Measurements from ENCODE around the gene OVOL3.

Gene OVOL3

GRCh38 chr19:36151144-36152018, 40.4 kb downstream of the OVOL3 start:
- no peak overlapping the region for H3K56ac ChIP-seq (ENCODE audit: low read length)
- peak; percentile 34 for DNase-seq
- H3K36me3 ChIP-seq (ENCODE audit: control insufficient read depth, insufficient read depth, low read length), result peaks cover 6% of the 10 kb centered on the region
- no peak overlapping the region for H3K18ac ChIP-seq (ENCODE audit: low read length)
- no peak overlapping the region for H3K4me2 ChIP-seq (ENCODE audit: low read length)
- H4K5ac ChIP-seq (ENCODE audit: low read length), result no peak overlapping the region
- H3K79me2 ChIP-seq (ENCODE audit: control insufficient read depth, insufficient read depth, low read length), result no peaks in the 10 kb centered on the region
- no CpG with 5 or more reads among the region's 47 CpGs for WGBS (ENCODE audit: extremely low coverage, insufficient coverage, low lambda C conversion rate)
- no peak overlapping the region for H2AK5ac ChIP-seq (ENCODE audit: low read length)
- no peaks in the 10 kb centered on the region for H3K27me3 ChIP-seq (ENCODE audit: insufficient read depth, low read length, poor library complexity)
- H3K4me1 ChIP-seq (ENCODE audit: control insufficient read depth, low read depth, low read length), result no peaks in the 10 kb centered on the region
- no peak overlapping the region for H3K27ac ChIP-seq (ENCODE audit: low read depth, low read length)
- H3K79me1 ChIP-seq (ENCODE audit: low read length), result no peaks in the 10 kb centered on the region
- no peak overlapping the region for H2BK15ac ChIP-seq (replicated peaks; ENCODE audit: low read depth)
- H3K4ac ChIP-seq (ENCODE audit: low read depth, low read length), result no peak overlapping the region
- no peak overlapping the region for H3K23ac ChIP-seq (ENCODE audit: low read length)
- no peak overlapping the region for H4K8ac ChIP-seq (ENCODE audit: low read depth, low read length)
- no peak overlapping the region for H3K9ac ChIP-seq (ENCODE audit: low read length)
- H2BK5ac ChIP-seq (ENCODE audit: low read length), result no peak overlapping the region
- H3K4me3 ChIP-seq (ENCODE audit: low read length), result no peak overlapping the region
- H2BK120ac ChIP-seq (ENCODE audit: low read depth, low read length), result no peak overlapping the region

GRCh38 chr19:36152019-36152351, 41.0 kb downstream of the OVOL3 start:
- H3K36me3 ChIP-seq (ENCODE audit: control insufficient read depth, insufficient read depth, low read length), result peaks cover 4% of the 10 kb centered on the region

GRCh38 chr19:36152352-36153091, 41.6 kb downstream of the OVOL3 start, which contains the start of gene COX7A1:
Gene COX7A1 (minus strand): TSS chr19:36152447. CDS start chr19:36152407, 40 bp downstream.
- Histone ChIP-seq H3K4me1 (ENCODE audit: control insufficient read depth, low read depth, low read length) (no peaks in the 10 kb centered on the region), H3K27ac (ENCODE audit: low read depth, low read length) (no peak within 1 kb of the TSS), H2BK120ac (ENCODE audit: low read depth, low read length) (no peak within 1 kb of the TSS), H3K4ac (ENCODE audit: low read depth, low read length) (no peak within 1 kb of the TSS), H3K23ac (ENCODE audit: low read length) (no peak within 1 kb of the TSS), H3K18ac (ENCODE audit: low read length) (no peak within 1 kb of the TSS), H3K4me3 (ENCODE audit: low read length) (no peak within 1 kb of the TSS), H3K79me2 (ENCODE audit: control insufficient read depth, insufficient read depth, low read length) (no peaks in the 10 kb centered on the region), H4K8ac (ENCODE audit: low read depth, low read length) (no peak within 1 kb of the TSS), H3K9ac (ENCODE audit: low read length) (no peak within 1 kb of the TSS), H3K36me3 (ENCODE audit: control insufficient read depth, insufficient read depth, low read length) (peaks cover 4% of the 10 kb centered on the region), H2AK5ac (ENCODE audit: low read length) (no peak within 1 kb of the TSS), H3K79me1 (ENCODE audit: low read length) (no peaks in the 10 kb centered on the region), H2BK5ac (ENCODE audit: low read length) (no peak within 1 kb of the TSS), H4K5ac (ENCODE audit: low read length) (no peak within 1 kb of the TSS), H3K56ac (ENCODE audit: low read length) (no peak within 1 kb of the TSS), H2BK15ac (replicated peaks; ENCODE audit: low read depth) (no peak within 1 kb of the TSS), H3K27me3 (ENCODE audit: insufficient read depth, low read length, poor library complexity) (no peaks in the 10 kb centered on the region), H3K4me2 (ENCODE audit: low read length) (no peak within 1 kb of the TSS)
- WGBS (ENCODE audit: extremely low coverage, insufficient coverage, low lambda C conversion rate), result no CpG with 5 or more reads among the region's 40 CpGs
- no peak for DNase-seq

More at GRCh38 chr19:36152019-36152351, 41.0 kb downstream of the OVOL3 start:
- H3K23ac ChIP-seq (ENCODE audit: low read length), result no peak overlapping the region
- no peak overlapping the region for H2BK5ac ChIP-seq (ENCODE audit: low read length)
- H3K27ac ChIP-seq (ENCODE audit: low read depth, low read length), result no peak overlapping the region
- H3K79me1 ChIP-seq (ENCODE audit: low read length), result no peaks in the 10 kb centered on the region
- H2BK15ac ChIP-seq (replicated peaks; ENCODE audit: low read depth), result no peak overlapping the region
- H3K79me2 ChIP-seq (ENCODE audit: control insufficient read depth, insufficient read depth, low read length), result no peaks in the 10 kb centered on the region
- H3K4ac ChIP-seq (ENCODE audit: low read depth, low read length), result no peak overlapping the region
- no peak for DNase-seq
- H3K18ac ChIP-seq (ENCODE audit: low read length), result no peak overlapping the region
- no peak overlapping the region for H3K4me2 ChIP-seq (ENCODE audit: low read length)
- no CpG with 5 or more reads among the region's 16 CpGs for WGBS (ENCODE audit: extremely low coverage, insufficient coverage, low lambda C conversion rate)
- H3K27me3 ChIP-seq (ENCODE audit: insufficient read depth, low read length, poor library complexity), result no peaks in the 10 kb centered on the region
- H3K56ac ChIP-seq (ENCODE audit: low read length), result no peak overlapping the region
- no peaks in the 10 kb centered on the region for H3K4me1 ChIP-seq (ENCODE audit: control insufficient read depth, low read depth, low read length)
- no peak overlapping the region for H2BK120ac ChIP-seq (ENCODE audit: low read depth, low read length)
- no peak overlapping the region for H4K8ac ChIP-seq (ENCODE audit: low read depth, low read length)
- H3K4me3 ChIP-seq (ENCODE audit: low read length), result no peak overlapping the region
- H2AK5ac ChIP-seq (ENCODE audit: low read length), result no peak overlapping the region
- no peak overlapping the region for H3K9ac ChIP-seq (ENCODE audit: low read length)
- H4K5ac ChIP-seq (ENCODE audit: low read length), result no peak overlapping the region

GRCh38 chr19:36153126-36153525, 42.2 kb downstream of the OVOL3 start:
- Histone ChIP-seq H2BK5ac (ENCODE audit: low read length) (no peak overlapping the region), H3K27me3 (ENCODE audit: insufficient read depth, low read length, poor library complexity) (no peaks in the 10 kb centered on the region), H3K79me2 (ENCODE audit: control insufficient read depth, insufficient read depth, low read length) (no peaks in the 10 kb centered on the region), H3K18ac (ENCODE audit: low read length) (no peak overlapping the region), H3K4me2 (ENCODE audit: low read length) (no peak overlapping the region), H3K9ac (ENCODE audit: low read length) (no peak overlapping the region), H3K56ac (ENCODE audit: low read length) (no peak overlapping the region), H3K4me3 (ENCODE audit: low read length) (no peak overlapping the region), H2BK15ac (replicated peaks; ENCODE audit: low read depth) (no peak overlapping the region), H2AK5ac (ENCODE audit: low read length) (no peak overlapping the region), H3K36me3 (ENCODE audit: control insufficient read depth, insufficient read depth, low read length) (peaks cover 4% of the 10 kb centered on the region), H3K27ac (ENCODE audit: low read depth, low read length) (no peak overlapping the region), H3K4ac (ENCODE audit: low read depth, low read length) (no peak overlapping the region), H3K4me1 (ENCODE audit: control insufficient read depth, low read depth, low read length) (no peaks in the 10 kb centered on the region), H2BK120ac (ENCODE audit: low read depth, low read length) (no peak overlapping the region), H4K5ac (ENCODE audit: low read length) (no peak overlapping the region), H4K8ac (ENCODE audit: low read depth, low read length) (no peak overlapping the region), H3K23ac (ENCODE audit: low read length) (no peak overlapping the region), H3K79me1 (ENCODE audit: low read length) (no peaks in the 10 kb centered on the region)
- no peak for DNase-seq
- no CpG with 5 or more reads among the region's 10 CpGs for WGBS (ENCODE audit: extremely low coverage, insufficient coverage, low lambda C conversion rate)

- Histone ChIP-seq H3K4me3 (ENCODE audit: low read length) (no peak overlapping the region), H3K23ac (ENCODE audit: low read length) (no peak overlapping the region)
- peak; percentile 51 for DNase-seq
Observed at GRCh38 chr19:36160821-36161596, 50.1 kb downstream of the OVOL3 start.

More at GRCh38 chr19:36160821-36161596, 50.1 kb downstream of the OVOL3 start:
- Histone ChIP-seq H2AK5ac (ENCODE audit: low read length) (peak overlapping the region; percentile 96), H3K4ac (ENCODE audit: low read depth, low read length) (no peak overlapping the region), H4K8ac (ENCODE audit: low read depth, low read length) (no peak overlapping the region), H3K36me3 (ENCODE audit: control insufficient read depth, insufficient read depth, low read length) (no peaks in the 10 kb centered on the region), H3K79me1 (ENCODE audit: low read length) (no peaks in the 10 kb centered on the region), H4K5ac (ENCODE audit: low read length) (peak overlapping the region; percentile 5), H3K4me2 (ENCODE audit: low read length) (no peak overlapping the region), H3K18ac (ENCODE audit: low read length) (peak overlapping the region; percentile 65), H2BK15ac (replicated peaks; ENCODE audit: low read depth) (no peak overlapping the region), H2BK120ac (ENCODE audit: low read depth, low read length) (no peak overlapping the region), H3K56ac (ENCODE audit: low read length) (peak overlapping the region; percentile 85), H3K27ac (ENCODE audit: low read depth, low read length) (peak overlapping the region; percentile 68), H2BK5ac (ENCODE audit: low read length) (peak overlapping the region; percentile 2), H3K79me2 (ENCODE audit: control insufficient read depth, insufficient read depth, low read length) (no peaks in the 10 kb centered on the region), H3K4me1 (ENCODE audit: control insufficient read depth, low read depth, low read length) (peaks cover 5% of the 10 kb centered on the region), H3K9ac (ENCODE audit: low read length) (peak overlapping the region; percentile 56), H3K27me3 (ENCODE audit: insufficient read depth, low read length, poor library complexity) (no peaks in the 10 kb centered on the region)
- no CpG with 5 or more reads among the region's 7 CpGs for WGBS (ENCODE audit: extremely low coverage, insufficient coverage, low lambda C conversion rate)
